ENCODE data around the gene DIABLO.

GRCh38 chr12:122204167-122205052 lies 21.4 kb downstream of the DIABLO start:
- TF ChIP-seq, protein P1, sequence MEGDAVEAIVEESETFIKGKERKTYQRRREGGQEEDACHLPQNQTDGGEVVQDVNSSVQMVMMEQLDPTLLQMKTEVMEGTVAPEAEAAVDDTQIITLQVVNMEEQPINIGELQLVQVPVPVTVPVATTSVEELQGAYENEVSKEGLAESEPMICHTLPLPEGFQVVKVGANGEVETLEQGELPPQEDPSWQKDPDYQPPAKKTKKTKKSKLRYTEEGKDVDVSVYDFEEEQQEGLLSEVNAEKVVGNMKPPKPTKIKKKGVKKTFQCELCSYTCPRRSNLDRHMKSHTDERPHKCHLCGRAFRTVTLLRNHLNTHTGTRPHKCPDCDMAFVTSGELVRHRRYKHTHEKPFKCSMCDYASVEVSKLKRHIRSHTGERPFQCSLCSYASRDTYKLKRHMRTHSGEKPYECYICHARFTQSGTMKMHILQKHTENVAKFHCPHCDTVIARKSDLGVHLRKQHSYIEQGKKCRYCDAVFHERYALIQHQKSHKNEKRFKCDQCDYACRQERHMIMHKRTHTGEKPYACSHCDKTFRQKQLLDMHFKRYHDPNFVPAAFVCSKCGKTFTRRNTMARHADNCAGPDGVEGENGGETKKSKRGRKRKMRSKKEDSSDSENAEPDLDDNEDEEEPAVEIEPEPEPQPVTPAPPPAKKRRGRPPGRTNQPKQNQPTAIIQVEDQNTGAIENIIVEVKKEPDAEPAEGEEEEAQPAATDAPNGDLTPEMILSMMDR (IDR thresholded peaks at IDR 0.05 in 2 of 3, conservative IDR thresholded peaks at IDR 0.05 in 1 of 3; ENCODE audit: insufficient read depth in 2 of 3, low read depth in 1 of 3, low read length in 3 of 3): no peak
- TF ChIP-seq PTBP1 (IDR thresholded peaks at IDR 0.05; ENCODE audit: low read depth, low read length): no peak
- no peak for TF ChIP-seq ZKSCAN8 (CRISPR knock-in tag; IDR thresholded peaks at IDR 0.05)
- no peak for TF ChIP-seq ZNF134 (CRISPR knock-in tag; conservative IDR thresholded peaks at IDR 0.05)
- TF ChIP-seq FOXK2 (conservative IDR thresholded peaks at IDR 0.05 in 1 of 2, IDR thresholded peaks at IDR 0.05 in 1 of 2; ENCODE audit: low read depth in 2 of 2): no peak
- TF ChIP-seq CCAR2 (IDR thresholded peaks at IDR 0.05; ENCODE audit: low read depth, low read length): no peak
- no peak for TF ChIP-seq SRSF1 (IDR thresholded peaks at IDR 0.05; ENCODE audit: low read depth, low read length)
- no peak for TF ChIP-seq ATF6 (CRISPR knock-in tag; IDR thresholded peaks at IDR 0.05)
- no peak for TF ChIP-seq HSF4 (CRISPR knock-in tag; IDR thresholded peaks at IDR 0.05; ENCODE audit: borderline replicate concordance)
- no peak for TF ChIP-seq ZBTB1 (CRISPR knock-in tag; IDR thresholded peaks at IDR 0.05; ENCODE audit: borderline replicate concordance, low read depth)
- TF ChIP-seq ZC3H4 (CRISPR knock-in tag; IDR thresholded peaks at IDR 0.05; ENCODE audit: borderline replicate concordance): no peak
- TF ChIP-seq GTF2F1 (IDR thresholded peaks at IDR 0.05; ENCODE audit: low read depth, low read length): no peak
- TF ChIP-seq ZNF224 (CRISPR knock-in tag; IDR thresholded peaks at IDR 0.05): no peak
